HG03460 (cell line): ENCODE results near the gene GBGT1.

Experiments
- ATAC-seq: cut with Tn5 transposase; IDR thresholded peaks from one replicate; pipeline ENCODE4 v1.9.1; 2021; ENCODE audit not compliant: unreplicated experiment

GBGT1 gene

DNA sequence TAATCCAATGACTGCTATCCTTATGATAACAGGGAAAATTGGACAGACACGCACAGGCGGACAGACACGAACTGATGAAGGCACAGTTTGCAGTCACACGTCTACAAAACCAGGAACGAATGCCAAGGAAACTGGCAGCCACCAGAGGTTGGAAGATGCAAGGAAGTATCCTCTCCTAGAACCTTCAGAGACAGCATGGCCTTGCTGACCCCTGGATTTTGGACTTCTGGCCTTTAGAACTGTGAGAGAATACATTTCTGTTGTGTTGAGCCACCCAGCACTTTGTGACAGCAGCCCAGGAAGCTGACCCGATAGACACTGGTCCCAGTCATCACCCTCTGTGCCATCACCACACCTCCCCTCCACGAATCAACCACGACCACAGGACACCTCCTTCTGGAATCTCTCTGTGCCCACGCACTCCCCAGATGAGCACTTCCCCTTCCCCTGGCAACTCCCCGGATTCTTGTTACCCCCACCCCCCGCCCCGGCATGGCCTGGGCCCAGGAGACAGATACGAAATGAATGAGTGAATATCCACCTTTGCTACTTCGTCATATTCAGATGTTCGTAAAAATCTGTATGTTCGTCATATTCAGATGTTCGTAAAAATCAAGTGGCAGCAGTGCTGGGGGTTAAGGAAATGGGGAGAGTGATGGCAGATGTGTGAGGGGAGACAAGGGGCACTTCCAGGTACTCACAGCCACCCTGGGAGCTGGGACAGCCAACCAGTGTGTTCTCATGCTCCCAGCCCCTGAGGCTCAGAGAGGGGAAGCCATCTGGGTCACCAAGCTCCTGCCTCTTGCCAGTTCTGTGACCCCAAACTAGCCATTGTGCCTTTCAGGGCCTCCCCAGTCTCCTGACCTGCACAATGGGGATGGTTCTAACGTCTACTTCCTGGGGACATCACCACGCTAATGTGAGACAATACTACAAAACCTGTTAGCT lies 18.5 kb downstream of the GBGT1 start:
- ATAC-seq, result no peak

DNA sequence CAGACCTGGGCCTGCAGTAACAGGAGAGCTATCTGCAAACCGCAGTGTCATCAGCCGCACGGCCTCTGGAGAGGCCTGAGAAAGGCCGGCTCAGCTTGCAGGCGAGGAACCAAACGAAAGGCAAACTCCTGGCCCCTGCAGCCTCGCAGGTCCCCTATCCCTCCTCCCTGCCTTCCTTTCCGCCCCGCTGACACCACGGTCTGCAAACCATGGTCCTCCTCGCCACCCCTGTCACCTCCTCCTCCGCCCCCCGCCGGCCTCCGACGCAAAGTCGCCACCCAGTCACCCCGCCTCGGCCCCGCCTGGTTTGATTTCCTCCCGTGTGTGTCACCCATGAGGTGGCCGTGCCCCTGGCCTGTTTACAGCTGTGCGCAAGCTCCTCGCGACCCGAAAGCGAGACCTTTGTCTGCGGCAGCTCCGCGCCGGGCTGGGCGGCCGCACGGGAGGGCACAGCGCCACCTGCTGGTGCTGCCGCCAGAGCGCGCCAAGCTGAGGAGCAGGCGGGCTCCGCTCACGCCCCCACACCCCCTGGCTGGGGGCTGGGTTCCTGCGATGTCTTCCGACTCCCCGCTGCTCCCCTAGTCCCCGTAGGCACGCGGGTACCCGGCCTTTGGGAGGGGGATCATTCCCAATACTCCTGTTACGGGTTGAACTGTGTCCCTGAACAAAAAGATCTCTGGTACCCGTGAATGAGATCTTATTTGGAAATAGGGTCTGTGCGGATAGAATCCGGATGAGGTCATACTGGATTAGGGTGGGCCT lies 19.4 kb downstream of the GBGT1 start:
- ATAC-seq, result peak; percentile 45

DNA sequence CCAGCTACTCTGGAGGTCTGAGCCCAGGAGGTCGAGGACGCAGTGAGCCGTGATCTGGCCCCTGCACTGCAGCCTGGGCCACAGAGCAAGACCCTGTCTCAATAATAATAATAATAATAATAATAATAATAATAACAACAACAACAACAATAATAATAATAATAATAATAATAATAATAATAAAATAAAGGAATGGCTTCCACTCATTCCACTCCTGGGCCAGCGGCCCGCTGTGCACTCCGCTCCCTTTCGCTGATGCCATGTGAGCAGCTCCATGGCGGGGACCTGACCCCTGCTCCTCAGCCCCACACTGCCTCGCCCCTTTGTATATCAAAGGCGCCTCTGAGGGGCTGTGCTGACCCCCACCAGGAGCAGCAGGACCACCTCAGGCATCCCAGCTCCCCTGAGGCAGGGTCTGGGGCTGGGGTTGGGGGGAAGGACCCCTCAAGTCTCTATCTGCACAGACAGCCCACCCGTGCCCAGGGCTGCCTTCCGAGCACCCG lies 20.0 kb downstream of the GBGT1 start:
- ATAC-seq, result no peak

DNA sequence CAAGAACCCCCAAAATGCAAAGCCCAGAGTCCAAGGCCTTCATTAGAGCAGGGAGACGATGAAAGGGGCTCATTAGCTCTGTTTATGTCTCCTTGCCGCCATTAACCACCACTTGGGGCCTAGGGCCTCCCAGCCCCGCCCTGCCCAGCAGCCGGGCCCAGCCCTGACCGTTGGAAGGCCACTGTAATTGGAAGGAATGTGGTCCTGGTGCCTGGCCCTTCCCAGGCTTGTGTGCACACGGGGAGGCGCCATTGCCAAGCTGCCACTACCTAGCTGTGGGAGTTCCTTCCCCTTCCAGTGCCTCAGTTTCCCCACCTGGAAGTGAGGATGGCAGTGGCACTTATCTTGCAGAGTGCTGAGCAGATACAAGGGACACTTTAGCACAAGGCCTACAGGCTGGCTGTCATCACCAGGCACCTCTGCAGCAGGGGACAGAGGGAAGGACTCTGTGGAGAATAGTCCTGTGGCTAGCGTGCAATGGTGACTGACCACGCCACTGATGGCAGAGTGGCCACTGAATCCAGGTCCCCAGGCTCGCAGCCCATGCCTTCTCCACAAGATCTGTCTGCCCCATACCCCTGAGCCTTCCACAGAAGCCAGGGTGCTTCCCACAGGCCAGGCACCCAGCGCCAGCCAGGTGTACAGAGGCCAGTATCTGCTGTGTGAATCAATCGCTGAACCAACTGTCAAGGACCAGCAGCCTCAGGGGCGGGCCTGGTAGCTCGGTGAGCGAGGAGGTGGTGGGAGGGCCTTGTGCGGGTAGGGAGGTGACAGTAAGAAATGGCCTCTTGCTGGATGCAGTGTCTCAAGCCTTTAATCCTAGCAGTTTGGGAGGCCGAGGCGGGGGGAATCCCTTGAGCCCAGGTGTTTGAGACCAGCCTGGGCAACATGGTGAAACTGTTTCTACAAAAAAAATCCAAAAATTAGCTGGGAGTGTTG lies 20.8 kb downstream of the GBGT1 start:
- ATAC-seq, result no peak

DNA sequence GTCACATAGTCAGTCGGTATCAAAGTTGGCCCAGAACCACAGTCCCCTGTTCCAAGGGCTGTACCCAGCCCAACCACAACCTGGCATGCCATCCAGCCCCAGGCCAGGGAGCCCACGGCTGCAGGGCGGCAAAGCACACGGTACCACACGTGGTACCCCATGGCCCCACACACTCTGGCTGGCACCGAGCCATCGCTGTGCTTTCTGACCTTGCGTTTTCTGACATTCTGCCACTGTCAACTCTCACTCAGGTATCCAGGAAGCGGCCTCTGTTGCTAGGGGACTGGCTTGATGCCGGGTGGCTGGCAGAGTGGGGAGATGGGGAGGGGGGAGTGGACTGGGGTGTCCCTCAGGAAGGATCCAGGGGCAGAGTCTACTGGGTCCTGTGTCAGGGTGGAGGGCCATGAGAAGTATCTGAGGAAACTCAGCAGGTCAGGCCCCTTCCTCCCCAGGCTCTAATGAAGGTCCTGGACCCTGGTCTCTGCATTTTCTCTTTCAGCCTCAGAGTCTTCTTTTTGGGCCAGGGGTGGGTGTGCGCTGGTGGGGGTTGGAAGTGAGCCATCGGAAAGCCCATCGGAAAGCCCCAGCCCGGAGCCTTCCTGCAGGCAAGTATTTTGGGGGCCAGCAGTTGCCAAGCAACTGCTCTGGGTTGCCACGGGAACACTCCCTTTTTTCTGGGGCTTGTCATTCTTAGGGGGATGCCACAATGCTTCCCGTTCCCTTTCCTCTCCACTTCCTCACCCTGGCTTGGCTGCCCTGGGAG lies 21.7 kb downstream of the GBGT1 start:
- ATAC-seq, result no peak

DNA sequence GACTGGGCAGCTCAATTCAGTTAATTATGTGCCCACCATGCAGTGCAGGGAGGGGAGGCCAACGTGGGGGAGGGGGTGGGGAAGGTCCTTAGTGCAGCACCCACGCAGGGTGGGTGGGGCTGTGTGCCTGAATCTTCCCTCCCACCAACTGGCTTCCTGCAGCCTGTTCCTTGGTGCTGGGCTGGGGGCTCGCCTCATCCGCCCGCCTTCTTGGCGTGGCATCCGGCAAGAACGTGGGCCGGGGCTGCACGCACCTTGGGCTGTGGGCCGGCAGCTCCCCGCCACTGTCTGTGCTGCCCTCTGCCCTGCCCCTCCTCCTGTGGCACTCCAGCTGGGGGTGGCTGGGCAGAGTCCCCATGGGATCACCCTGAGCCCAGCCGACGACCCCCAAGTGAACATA lies 23.1 kb downstream of the GBGT1 start:
- ATAC-seq, result no peak

DNA sequence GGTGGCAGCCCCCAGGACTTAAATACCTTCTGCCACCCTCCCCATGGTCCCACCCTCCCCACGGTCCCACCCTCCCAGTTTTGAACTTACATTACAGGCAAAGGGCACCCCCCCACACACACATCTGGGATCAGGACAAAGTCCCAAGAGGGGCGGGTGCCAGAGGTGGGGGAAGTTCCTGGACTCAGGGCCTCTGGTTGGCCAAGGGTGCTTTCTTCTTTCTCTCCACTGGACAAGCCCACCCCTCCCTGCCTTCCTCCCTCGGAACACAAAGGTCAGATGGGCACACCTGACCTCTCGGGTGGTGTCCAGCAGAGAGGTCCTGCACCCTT lies 23.6 kb downstream of the GBGT1 start:
- ATAC-seq, result no peak

DNA sequence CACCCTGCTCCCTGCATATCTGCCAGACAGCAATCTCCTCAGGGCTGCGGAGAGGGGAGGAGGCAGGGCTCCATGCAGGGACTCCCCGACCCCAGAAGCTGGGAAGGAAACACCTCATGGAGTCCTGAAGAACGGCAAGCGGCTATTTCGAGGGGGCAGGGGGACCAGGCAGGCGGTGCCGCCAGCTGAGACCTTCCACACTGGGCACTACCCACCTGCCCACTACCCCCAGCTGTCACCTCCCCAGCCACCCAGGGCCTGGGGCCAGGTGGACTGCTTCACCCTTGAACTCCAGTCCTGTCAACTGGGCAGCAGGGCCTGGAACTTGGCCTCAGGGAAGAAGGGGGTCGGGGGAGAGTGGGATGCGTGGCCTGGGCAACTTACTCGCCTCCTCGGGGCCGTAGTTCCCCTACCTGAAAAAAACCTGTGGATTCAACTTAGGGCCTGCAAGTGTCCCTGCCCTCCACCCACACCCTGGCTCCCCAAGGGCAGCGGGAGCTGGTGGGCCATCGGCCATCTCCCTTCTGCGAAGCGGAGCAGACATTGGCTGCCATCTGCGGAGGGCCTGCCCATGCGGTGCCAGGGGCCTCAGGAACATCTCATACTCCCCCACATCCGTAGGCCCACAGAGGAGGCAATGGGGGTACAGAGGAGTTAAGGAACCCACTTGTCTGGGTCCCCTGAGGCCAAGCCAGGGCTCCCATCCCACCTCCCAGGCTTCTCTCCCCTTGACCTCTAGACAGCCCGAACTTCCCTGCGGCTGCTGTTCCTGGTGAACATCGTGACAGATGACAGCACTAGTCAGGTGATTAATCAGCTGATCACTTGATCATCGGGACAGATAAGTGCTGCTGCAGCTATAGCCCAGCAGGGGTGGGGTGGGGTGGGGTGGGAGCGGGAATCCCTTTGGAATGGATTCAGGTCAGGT lies 24.2 kb downstream of the GBGT1 start:
- no peak for ATAC-seq

DNA sequence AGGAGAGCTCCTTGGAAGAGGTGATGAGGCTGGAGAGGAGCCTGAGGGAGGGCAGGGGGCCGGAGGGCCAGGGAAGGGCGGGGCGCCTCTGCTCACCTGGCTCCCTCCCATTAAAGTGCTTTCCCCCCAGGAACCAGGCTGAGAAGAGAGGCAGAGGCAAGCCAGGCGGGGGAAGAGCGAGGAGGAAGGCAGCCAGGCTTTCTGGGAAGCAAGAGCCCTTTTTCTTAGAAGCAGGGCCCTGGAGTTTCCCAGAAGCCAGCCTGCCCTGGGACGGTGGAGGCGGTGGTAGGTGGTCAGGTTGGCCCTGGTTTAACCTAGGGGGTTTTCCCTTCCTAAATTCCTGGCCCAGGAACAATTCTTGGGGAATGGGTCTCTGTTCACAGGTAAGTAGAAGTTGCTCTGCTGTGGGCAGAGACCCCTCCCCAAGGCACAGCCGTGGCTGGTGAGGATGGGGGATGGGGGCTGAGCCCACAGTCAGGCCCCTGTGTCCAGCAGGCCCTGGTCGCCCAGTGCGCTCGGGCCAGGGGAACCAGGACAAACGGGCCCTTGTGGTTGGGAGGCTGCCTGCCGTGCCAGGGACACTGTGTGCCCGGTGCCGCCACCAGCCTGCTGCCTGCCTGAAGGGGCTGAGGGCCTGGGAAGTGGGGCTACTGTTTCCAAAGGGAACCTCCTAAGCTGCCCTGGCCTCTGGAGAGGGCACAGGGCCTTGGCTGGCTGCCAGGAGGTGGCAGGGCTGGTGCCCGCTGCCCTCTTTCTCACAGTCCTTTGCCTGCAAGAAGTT lies 26.1 kb downstream of the GBGT1 start:
- no peak for ATAC-seq

DNA sequence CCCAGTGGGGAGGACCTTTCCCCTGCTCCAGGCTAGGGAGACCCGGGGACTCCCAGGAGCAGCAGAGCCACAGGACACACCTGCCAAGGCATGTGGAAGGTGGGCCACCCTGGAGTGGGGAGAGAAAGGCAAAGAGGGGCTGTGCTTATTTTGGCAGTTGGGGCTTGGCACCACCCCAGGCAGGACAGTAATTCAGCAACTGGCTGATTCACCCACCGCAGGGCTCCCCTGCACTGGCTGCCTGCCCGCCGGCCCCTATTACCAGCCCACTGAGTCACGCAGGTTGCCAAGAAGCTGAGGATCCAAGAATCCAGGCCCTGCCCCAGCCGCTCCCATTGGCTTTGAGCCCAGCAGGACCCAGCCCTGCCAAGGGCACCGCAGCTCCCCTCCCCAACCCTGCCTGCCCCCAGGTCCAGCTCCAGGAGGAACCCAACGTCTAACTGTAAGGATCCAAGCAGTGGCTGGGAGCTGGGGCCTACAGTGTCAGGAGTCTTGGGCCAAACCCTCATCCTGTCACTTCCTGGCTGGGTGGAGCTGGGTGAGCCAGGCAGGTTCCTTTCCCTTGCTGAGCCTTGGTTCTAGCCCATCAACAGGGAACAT lies 28.5 kb downstream of the GBGT1 start:
- no peak for ATAC-seq

DNA sequence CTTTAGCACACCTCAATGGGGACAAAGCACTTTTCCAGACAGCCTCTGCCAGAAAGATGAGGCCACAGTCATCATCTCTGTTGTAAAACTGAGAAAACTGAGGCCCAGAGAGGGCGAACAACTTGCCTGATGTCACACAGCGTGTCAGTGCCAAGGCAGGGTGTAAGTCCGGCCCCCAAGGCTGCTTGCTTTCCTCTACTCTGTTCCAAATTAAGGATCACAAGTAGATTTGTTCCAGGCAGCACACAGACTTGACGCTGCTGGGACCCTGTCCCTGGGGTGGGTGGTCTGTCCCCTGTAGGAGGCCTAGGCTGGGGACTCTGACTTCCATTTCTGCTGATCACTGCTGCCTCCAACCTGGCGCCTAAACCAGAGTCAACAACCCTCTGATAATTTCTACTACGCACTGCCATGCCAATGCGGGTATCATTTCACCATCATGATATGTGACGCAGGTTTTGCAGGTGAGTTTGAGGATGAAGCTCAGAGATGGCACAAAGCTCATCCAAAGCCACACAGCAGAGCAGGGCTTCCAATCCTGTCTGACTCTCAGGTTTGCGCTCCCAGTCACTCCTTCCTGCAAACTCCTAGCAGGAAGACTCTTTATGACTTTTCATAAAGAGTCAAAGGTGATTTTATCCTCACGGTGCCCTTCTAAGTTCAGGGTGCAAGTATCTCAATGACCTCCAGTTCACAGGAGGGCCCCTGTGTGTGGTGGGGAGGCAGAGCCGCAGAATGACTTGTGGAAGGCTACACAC lies 29.1 kb downstream of the GBGT1 start:
- ATAC-seq, result no peak

DNA sequence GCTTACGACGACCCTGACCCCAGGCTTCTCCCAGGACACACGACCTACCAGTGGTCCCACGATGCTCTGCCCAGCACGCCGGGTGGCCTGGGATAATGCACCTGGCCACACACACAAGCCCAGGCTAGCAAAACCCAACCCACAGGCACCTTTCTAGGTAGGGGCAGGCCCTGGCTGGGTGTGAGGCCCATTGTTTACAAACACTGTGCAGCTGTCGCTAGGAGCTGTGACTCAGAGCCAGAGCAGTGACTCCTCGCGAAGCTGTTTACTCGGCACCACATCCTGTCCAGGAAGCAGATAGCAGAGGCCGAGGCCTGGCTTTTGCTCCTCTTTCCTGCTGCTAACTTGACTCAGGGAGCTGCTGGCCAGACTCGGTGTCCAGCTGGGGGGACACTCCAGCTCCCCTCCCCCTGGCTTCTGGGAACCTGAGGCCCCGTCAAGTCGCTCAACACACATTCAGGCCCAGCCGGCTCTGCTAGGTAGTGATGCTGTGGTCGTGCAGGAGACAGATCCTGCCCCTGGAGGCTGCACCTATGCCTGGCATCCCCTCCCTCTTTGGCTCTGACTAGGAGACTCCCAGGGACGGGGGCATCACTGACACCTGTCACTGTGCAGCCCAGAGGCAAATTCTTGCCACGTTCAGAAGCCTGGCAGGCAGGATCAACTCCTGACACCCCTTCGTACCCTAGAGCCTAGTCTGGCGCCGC lies 29.9 kb downstream of the GBGT1 start:
- ATAC-seq, result peak; percentile 90

DNA sequence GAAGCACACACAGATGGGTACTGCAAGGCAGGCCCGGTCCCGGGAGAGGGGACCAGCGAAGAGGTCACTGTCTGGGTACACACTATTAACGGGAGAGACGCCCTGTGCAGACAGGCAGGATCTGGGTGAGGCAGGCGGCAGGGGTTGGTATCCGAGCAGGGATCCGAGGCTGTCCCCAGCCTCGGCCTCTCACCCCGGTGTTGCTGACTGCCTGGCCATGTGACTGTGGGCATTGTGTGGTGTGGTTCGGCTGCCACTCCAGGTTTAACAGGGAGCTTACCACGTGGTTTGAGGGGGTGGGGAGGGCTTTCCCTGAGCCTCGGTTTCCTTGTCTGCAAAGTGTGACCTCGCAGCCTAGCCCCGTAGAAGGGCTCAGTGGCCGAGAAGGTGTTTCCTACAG lies 31.5 kb downstream of the GBGT1 start:
- no peak for ATAC-seq

DNA sequence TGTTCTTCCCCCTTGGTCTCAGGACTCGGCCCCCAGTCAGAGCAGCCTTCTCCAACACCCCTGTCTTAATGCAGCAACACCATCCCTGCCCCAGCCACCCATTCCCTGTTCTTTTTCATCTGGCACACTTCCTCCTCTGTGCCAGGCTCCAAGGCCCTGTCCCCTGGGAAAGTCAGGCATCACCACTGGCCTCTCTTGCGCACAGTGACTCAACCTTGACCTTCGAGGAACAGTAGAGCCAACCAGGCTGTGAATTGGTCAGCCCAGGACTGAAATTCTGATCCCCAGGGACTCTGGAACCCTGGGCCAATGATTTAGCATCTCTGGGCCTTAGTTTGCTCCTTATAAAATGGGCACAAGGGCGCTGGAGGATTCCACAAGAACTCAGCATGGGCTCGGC lies 32.2 kb downstream of the GBGT1 start:
- ATAC-seq, result no peak

DNA sequence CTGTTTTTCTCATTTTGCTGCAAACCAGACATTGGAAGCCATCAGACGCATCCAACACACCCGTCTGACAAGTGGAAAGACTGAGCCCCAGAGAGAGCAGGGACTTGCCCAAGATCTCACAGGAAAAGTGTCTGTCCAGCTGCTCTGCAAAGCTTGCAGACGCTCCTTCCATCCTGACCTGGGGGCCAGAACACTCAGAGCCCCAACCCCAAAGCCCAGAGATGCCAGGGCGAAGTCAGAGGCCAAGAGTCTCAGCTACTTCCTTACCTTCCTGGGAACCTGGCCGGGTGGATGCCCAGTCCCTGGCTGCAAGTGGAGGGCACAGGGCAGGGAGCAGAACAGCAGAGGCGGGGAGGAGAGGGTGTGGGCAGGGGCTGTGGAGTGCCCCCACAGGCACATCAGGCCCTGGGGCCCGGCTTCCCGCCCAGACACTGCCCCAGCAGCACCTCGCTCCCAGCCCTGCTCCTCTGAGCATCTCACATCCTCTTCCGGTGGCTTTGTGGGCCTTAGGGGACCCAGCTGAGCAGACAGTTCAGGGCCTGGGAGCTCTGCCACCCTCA lies 32.9 kb downstream of the GBGT1 start:
- peak; percentile 37 for ATAC-seq

DNA sequence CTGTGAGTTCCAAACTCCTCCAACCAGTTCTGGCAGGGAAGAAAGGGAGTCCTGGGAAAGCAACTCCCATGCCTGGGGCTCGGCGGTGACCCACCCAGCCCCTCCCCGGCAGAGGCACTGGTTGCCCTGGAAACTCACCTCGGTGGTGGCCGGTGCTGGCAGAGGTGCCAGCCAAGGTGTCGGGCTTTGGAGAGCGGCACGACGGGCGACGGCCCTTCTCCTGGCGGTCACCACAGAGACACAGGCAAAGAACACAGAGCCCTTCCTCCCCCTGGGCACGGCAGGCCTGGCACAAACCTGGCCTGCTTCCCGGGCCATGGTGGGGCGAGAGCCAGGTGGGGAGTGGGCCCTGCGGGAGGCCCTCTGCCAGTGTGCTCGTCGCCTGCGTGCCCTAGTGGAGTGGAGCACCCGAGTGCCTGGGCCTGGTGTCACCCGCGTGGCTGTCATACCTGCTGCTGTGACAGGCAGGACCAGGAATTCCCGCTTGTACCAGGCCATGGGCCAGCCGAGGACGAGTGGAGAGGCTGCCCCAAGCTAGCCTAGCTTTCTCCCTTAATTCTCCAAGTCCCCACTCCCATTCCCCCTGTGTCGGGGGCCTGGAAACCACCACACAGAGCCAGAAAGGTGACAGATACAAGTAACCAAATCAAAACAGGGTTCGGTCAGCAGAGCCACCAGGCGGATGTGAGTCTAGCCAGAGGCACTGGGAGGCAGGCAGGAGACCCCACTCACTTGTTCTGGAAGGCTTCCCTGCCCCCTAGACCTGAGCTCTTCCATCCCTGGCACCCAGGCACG lies 34.5 kb downstream of the GBGT1 start:
- no peak for ATAC-seq
